H1 (cell line): ENCODE results near the gene GGA1.

Experiments used
- BRCA1 ChIP-seq: IDR thresholded peaks from 2 replicates; pipeline ENCODE4 v1.6.1; 2012; ENCODE audit warnings: low read depth, low read length, improper control_type of control experiment
- EP300 ChIP-seq, 2 experiments: IDR thresholded peaks; 1 replicate in 1 of 2; 2 replicates in 1 of 2; pipeline ENCODE4 v1.6.1; 2011 to 2012; ENCODE audit warnings: low read depth in 2 of 2, low read length in 2 of 2, mild to moderate bottlenecking in 2 of 2, borderline replicate concordance in 1 of 2, inconsistent platforms in 1 of 2, moderate library complexity in 1 of 2
- TAF1 ChIP-seq: IDR thresholded peaks from 2 replicates; pipeline ENCODE4 v1.6.1; 2011; ENCODE audit warnings: mild to moderate bottlenecking, low read depth, low read length
- TF ChIP-seq, protein P1 (sequence below), 3 experiments: IDR thresholded peaks; 1 replicate in 2 of 3; 2 replicates in 1 of 3; pipeline versions ENCODE4 v1.5.1 to v1.6.1; 2011; ENCODE audit warnings: low read length in 3 of 3, mild to moderate bottlenecking in 3 of 3, inconsistent platforms in 2 of 3, low read depth in 1 of 3, moderate library complexity in 1 of 3; ENCODE audit not compliant: insufficient read depth in 1 of 3; ENCODE audit errors: control extremely low read depth in 1 of 3

DNA sequence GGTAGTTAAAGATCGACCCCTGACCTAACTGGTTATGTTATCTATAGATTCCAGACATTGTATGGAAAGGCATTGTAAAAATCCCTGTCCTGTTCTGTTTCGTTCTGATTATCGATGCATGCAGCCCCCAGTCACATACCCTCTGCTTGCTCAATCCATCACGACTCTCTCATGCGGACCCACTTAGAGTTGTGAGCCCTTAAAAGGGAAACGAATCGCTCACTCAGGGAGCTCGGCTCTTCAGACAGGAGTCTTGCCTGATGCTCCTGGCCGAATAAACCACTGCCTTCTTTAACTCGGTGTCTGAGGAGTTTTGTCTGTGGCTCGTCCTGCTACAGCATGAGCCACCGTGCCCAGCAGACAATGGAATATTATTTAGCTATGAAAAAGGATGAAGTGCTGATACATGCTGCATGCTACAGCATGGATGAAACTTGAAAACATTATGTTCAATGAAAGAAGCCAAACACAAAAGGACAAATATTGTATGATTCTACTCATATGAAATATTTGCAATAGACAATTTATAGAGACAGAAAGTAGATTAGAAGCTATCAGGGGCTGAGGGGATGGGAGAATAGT, 16.7 kb upstream of the GGA1 start:
- TF ChIP-seq TAF1 (no peak), BRCA1 (no peak), EP300 (IDR thresholded peaks at IDR 0.05; ENCODE audit: borderline replicate concordance in 1 of 2, low read depth in 2 of 2, low read length in 2 of 2) (no peak)
- TF ChIP-seq, protein P1, sequence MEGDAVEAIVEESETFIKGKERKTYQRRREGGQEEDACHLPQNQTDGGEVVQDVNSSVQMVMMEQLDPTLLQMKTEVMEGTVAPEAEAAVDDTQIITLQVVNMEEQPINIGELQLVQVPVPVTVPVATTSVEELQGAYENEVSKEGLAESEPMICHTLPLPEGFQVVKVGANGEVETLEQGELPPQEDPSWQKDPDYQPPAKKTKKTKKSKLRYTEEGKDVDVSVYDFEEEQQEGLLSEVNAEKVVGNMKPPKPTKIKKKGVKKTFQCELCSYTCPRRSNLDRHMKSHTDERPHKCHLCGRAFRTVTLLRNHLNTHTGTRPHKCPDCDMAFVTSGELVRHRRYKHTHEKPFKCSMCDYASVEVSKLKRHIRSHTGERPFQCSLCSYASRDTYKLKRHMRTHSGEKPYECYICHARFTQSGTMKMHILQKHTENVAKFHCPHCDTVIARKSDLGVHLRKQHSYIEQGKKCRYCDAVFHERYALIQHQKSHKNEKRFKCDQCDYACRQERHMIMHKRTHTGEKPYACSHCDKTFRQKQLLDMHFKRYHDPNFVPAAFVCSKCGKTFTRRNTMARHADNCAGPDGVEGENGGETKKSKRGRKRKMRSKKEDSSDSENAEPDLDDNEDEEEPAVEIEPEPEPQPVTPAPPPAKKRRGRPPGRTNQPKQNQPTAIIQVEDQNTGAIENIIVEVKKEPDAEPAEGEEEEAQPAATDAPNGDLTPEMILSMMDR (IDR thresholded peaks at IDR 0.05; ENCODE audit: control extremely low read depth in 1 of 3, insufficient read depth in 1 of 3, low read depth in 1 of 3, low read length in 3 of 3), result no peak
